H9 (cell line): ENCODE data around the gene ICOSLG. TPM values are rescaled to one million over a fixed set of nuclear protein-coding genes. Genes with fewer than 3 reads are reported as not detected.

Experiments
- DNase-seq: peaks from one replicate; pipeline ENCODE4 v3.0.0-alpha.2; 2017
- H2AFZ ChIP-seq: one replicate; pipeline ENCODE4 v1.6.1; 2013; ENCODE audit warnings: mild to moderate bottlenecking, low read length, control low read depth, moderate library complexity
- H2AK5ac ChIP-seq: 2 replicates; pipeline ENCODE4 v1.6.1; 2013; ENCODE audit warnings: low read length, control low read depth, mixed read lengths; ENCODE audit not compliant: insufficient read length
- H2BK120ac ChIP-seq: one replicate; pipeline ENCODE4 v1.6.1; 2013; ENCODE audit warnings: low read depth, mild to moderate bottlenecking, low read length, control low read depth, inconsistent platforms; ENCODE audit not compliant: poor library complexity, severe bottlenecking
- H2BK12ac ChIP-seq: 2 replicates; pipeline ENCODE4 v1.6.1; 2013; ENCODE audit warnings: low read length, control low read depth, mixed read lengths, low read depth; ENCODE audit not compliant: insufficient read length
- H2BK15ac ChIP-seq: 2 replicates; pipeline ENCODE4 v1.6.1; 2013; ENCODE audit warnings: low read depth, low read length, control low read depth
- H2BK20ac ChIP-seq: one replicate; pipeline ENCODE4 v1.6.1; 2013; ENCODE audit warnings: low read depth, mild to moderate bottlenecking, low read length, control low read depth, inconsistent platforms; ENCODE audit not compliant: poor library complexity, severe bottlenecking
- H2BK5ac ChIP-seq: 2 replicates; pipeline ENCODE4 v1.6.1; 2013; ENCODE audit warnings: low read length, control low read depth, mixed read lengths; ENCODE audit not compliant: insufficient read length
- H3K14ac ChIP-seq: 2 replicates; pipeline ENCODE4 v1.6.1; 2013; ENCODE audit warnings: low read length, control low read depth; ENCODE audit not compliant: insufficient read depth
- H3K18ac ChIP-seq: 2 replicates; pipeline ENCODE4 v1.6.1; 2013; ENCODE audit warnings: low read depth, mild to moderate bottlenecking, mixed read lengths, low read length, control low read depth; ENCODE audit not compliant: insufficient read length
- H3K23ac ChIP-seq: 2 replicates; pipeline ENCODE4 v1.6.1; 2013; ENCODE audit warnings: low read length, control low read depth, mixed read lengths, low read depth; ENCODE audit not compliant: insufficient read length
- H3K23me2 ChIP-seq: 2 replicates; pipeline ENCODE4 v1.6.1; 2013; ENCODE audit warnings: low read depth, mild to moderate bottlenecking, mixed read lengths, low read length, control low read depth; ENCODE audit not compliant: insufficient read length, poor library complexity, severe bottlenecking
- H3K27ac ChIP-seq: 2 replicates; pipeline ENCODE4 v1.5.1; 2013; ENCODE audit warnings: low read length, control low read depth, mixed read lengths, low read depth; ENCODE audit not compliant: insufficient read length
- H3K27me3 ChIP-seq: 2 replicates; pipeline ENCODE4 v1.6.1; 2013; ENCODE audit warnings: low read length, control low read depth, inconsistent platforms; ENCODE audit not compliant: insufficient read depth
- H3K4ac ChIP-seq: 2 replicates; pipeline ENCODE4 v1.6.1; 2013; ENCODE audit warnings: low read depth, mild to moderate bottlenecking, control low read depth, inconsistent platforms, low read length, moderate library complexity
- H3K4me1 ChIP-seq: 2 replicates; pipeline ENCODE4 v1.6.1; 2013; ENCODE audit warnings: low read length, control low read depth, inconsistent platforms; ENCODE audit not compliant: insufficient read depth
- H3K4me2 ChIP-seq: 2 replicates; pipeline ENCODE4 v1.6.1; 2013; ENCODE audit warnings: low read length, control low read depth, mixed read lengths; ENCODE audit not compliant: insufficient read length, insufficient read depth
- H3K56ac ChIP-seq: 2 replicates; pipeline ENCODE4 v1.6.1; 2013; ENCODE audit warnings: low read depth, mild to moderate bottlenecking, mixed read lengths, low read length, control low read depth; ENCODE audit not compliant: insufficient read length
- H3K79me1 ChIP-seq: 2 replicates; pipeline ENCODE4 v1.6.1; 2013; ENCODE audit warnings: low read depth, mild to moderate bottlenecking, moderate library complexity, low read length, control low read depth, inconsistent platforms; ENCODE audit not compliant: insufficient read depth, poor library complexity, severe bottlenecking
- H3K79me2 ChIP-seq: 2 replicates; pipeline ENCODE4 v1.6.1; 2013; ENCODE audit warnings: low read length, control low read depth, inconsistent platforms; ENCODE audit not compliant: insufficient read depth
- H3K9ac ChIP-seq: 2 replicates; pipeline ENCODE4 v1.6.1; 2013; ENCODE audit warnings: low read length, control low read depth, mixed read lengths; ENCODE audit not compliant: insufficient read length; ENCODE audit errors: extremely low read depth
- H3K9me3 ChIP-seq: one replicate; pipeline ENCODE4 v1.6.1; 2013; ENCODE audit warnings: low read depth, low read length, inconsistent platforms; ENCODE audit not compliant: control insufficient read depth
- H3T11ph ChIP-seq: one replicate; pipeline ENCODE4 v1.6.1; 2013; ENCODE audit warnings: mild to moderate bottlenecking, low read length, control low read depth, inconsistent platforms
- H4K20me1 ChIP-seq: one replicate; pipeline ENCODE4 v1.6.1; 2013; ENCODE audit not compliant: control insufficient read depth, insufficient read length, insufficient read depth
- H4K5ac ChIP-seq: 2 replicates; pipeline ENCODE4 v1.6.1; 2013; ENCODE audit warnings: low read depth, mild to moderate bottlenecking, mixed read lengths, low read length, control low read depth; ENCODE audit not compliant: insufficient read length
- H4K8ac ChIP-seq: replicated peaks from 2 replicates; pipeline ENCODE4 v1.6.1; 2013; ENCODE audit warnings: low read length, control low read depth, mixed read lengths, low read depth; ENCODE audit not compliant: insufficient read length
- H4K91ac ChIP-seq: 2 replicates; pipeline ENCODE4 v1.6.1; 2013; ENCODE audit warnings: low read depth, mild to moderate bottlenecking, moderate library complexity, mixed read lengths, low read length, control low read depth; ENCODE audit not compliant: insufficient read length
- H3K27ac Mint-ChIP-seq, 3 experiments: 2 replicates in 2 of 3; 3 replicates in 1 of 3; pipeline ENCODE4 v1.8.0; 2020 to 2021; ENCODE audit warnings: mixed read lengths in 3 of 3, mild to moderate bottlenecking in 1 of 3, moderate library complexity in 1 of 3
- H3K27me3 Mint-ChIP-seq: 2 replicates; pipeline ENCODE4 v1.8.0; 2021; ENCODE audit warnings: low read depth, mild to moderate bottlenecking, moderate library complexity, mixed read lengths
- H3K36me3 Mint-ChIP-seq, 3 experiments: 2 replicates in 2 of 3; 3 replicates in 1 of 3; pipeline ENCODE4 v1.8.0; 2020 to 2021; ENCODE audit warnings: low read depth in 3 of 3, mixed read lengths in 3 of 3; ENCODE audit not compliant: insufficient read depth in 1 of 3
- H3K4me1 Mint-ChIP-seq, 2 experiments: 2 replicates each; pipeline ENCODE4 v1.8.0; 2020; ENCODE audit warnings: mixed read lengths in 2 of 2
- H3K4me3 Mint-ChIP-seq, 2 experiments: 2 replicates in 1 of 2; 3 replicates in 1 of 2; pipeline ENCODE4 v1.8.0; 2020 to 2021; ENCODE audit warnings: mild to moderate bottlenecking in 2 of 2, mixed read lengths in 2 of 2, moderate library complexity in 1 of 2
- H3K9me3 Mint-ChIP-seq, 2 experiments: 2 replicates in 1 of 2; 3 replicates in 1 of 2; pipeline ENCODE4 v1.8.0; 2020; ENCODE audit warnings: mild to moderate bottlenecking in 2 of 2, mixed read lengths in 2 of 2, moderate library complexity in 1 of 2
- CTCF ChIP-seq: fragments of 200-600 bp; sonication (generic); conservative IDR thresholded peaks from 3 replicates; pipeline ENCODE4 v1.8.0; 2021; ENCODE audit warnings: antibody characterized with exemption, mild to moderate bottlenecking
- WGBS: extraction: QIAGEN DNeasy Blood & Tissue Kit; methylation state at CpG from one replicate; pipeline ENCODE4 v1.1.7; 2013; ENCODE audit warnings: missing lambda C conversion rate, low lambda C conversion rate, mixed read lengths; ENCODE audit not compliant: insufficient read length; ENCODE audit errors: extremely low coverage; 5-methylcytosine and 5-hydroxymethylcytosine counted together
- total RNA-seq: library from RNA; stranded (reverse); gene quantifications from 2 replicates; pipeline ENCODE4 v1.2.1, GENCODE V29; 2021

Gene ICOSLG
- total RNA-seq, 1 experiment from 2014 or later, result 6.8 TPM

- peaks cover 14% of the 10 kb centered on the region for H3K27me3 Mint-ChIP-seq
- no peak overlapping the region for H3K14ac ChIP-seq
- H3K79me2 ChIP-seq, result no peaks in the 10 kb centered on the region
- no peak overlapping the region for H3K18ac ChIP-seq
- no peak overlapping the region for H2BK5ac ChIP-seq
- no peaks in the 10 kb centered on the region for H3K79me1 ChIP-seq
- H2AFZ ChIP-seq, result no peak overlapping the region
- H3K9me3 ChIP-seq, result no peaks in the 10 kb centered on the region
- H4K20me1 ChIP-seq, result no peaks in the 10 kb centered on the region
- H3K23me2 ChIP-seq, result no peaks in the 10 kb centered on the region
- H2BK15ac ChIP-seq, result no peak overlapping the region
- no peak overlapping the region for H3K56ac ChIP-seq
- no peak overlapping the region for H3K4ac ChIP-seq
- peaks cover 22 to 26% of the 10 kb centered on the region in 2 experiments for H3K4me1 Mint-ChIP-seq
- no peak overlapping the region for H3K4me2 ChIP-seq
- H3K4me3 Mint-ChIP-seq, result no peak overlapping the region
- no peaks in the 10 kb centered on the region; a peak in 1 of 5 replicates for H3K9me3 Mint-ChIP-seq
- WGBS, result no CpG with 5 or more reads among the region's 19 CpGs
- no peak overlapping the region for H4K8ac ChIP-seq
- no peak for DNase-seq
- no peaks in the 10 kb centered on the region; the same call in 1 of the 2 replicates for H3K4me1 ChIP-seq
- H3K27me3 ChIP-seq, result no peaks in the 10 kb centered on the region
- no peak overlapping the region for H3K27ac ChIP-seq
- no peak overlapping the region for H2BK12ac ChIP-seq
- no peak overlapping the region for H3K27ac Mint-ChIP-seq
- no peak overlapping the region for H2BK120ac ChIP-seq
- H4K91ac ChIP-seq, result no peak overlapping the region
- H3K23ac ChIP-seq, result no peak overlapping the region
- no peak overlapping the region for H3K9ac ChIP-seq
- H3K36me3 Mint-ChIP-seq, result no peaks in the 10 kb centered on the region
- H2BK20ac ChIP-seq, result no peak overlapping the region
- no peak overlapping the region for H3T11ph ChIP-seq
- H4K5ac ChIP-seq, result no peak overlapping the region
- H2AK5ac ChIP-seq, result no peak overlapping the region
- TF ChIP-seq CTCF, result no peak
Measured at GRCh38 chr21:44279354-44280260, 38.9 kb upstream of the ICOSLG start.
